ENCODE data around the gene GGN.

DNA sequence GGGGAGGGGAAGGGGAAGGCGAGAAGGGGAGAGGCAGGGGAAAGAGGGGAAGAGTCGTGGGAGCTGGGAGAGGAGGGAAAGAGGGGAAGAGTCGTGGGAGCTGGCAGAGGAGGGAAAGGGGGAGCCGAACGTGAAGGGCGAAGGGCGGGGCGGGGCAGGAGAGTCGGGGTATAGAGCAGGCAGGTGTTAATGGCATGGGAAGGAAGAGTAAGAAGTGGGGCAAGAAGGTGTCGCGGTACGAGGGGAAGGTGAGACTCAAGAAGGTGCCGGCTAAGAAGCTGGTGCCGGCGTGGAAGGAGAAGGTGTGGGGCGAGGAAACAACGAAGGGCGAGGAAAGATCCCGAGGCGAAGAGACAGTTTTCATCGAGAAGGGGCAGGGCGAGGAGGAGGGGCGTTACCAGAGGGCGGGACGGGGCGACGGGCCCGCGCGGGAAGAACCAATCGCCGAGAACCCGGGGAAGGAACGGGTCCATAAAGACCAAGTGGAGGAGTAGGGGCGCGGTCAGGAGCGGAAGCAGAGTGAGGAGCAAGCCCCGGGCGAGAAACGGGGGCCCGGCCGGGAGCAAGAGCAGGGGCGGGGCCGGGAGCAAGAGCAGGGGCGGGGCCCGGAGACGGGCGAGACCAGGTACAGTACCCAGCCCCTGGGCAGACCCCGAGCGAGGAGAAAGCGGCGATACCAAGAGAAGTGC is 51.7 kb downstream of the GGN start:
- TF ChIP-seq YY1 (IDR thresholded peaks at IDR 0.05; ENCODE audit: insufficient read depth, insufficient read length) (no peak), SUZ12 (IDR thresholded peaks at IDR 0.05; ENCODE audit: extremely low read depth, insufficient read depth, insufficient read length) (no peak), ZNF274 (IDR thresholded peaks at IDR 0.05; ENCODE audit: low read depth, low read length) (no peak)
